MM.1S (cell line): ENCODE data around the gene NUDT21.

Source experiments
- EZH2phosphoT487 ChIP-seq: fragments of 300-600 bp; sonication (generic); IDR thresholded peaks from 2 replicates; pipeline ENCODE4 v1.6.1; 2018; ENCODE audit warnings: antibody characterized with exemption, low read length
- TF ChIP-seq, protein P1 (sequence below): fragments of 300-600 bp; sonication (generic); IDR thresholded peaks from 2 replicates; pipeline ENCODE4 v1.5.1; 2016; ENCODE audit warnings: antibody characterized with exemption, low read length, mixed read lengths

DNA sequence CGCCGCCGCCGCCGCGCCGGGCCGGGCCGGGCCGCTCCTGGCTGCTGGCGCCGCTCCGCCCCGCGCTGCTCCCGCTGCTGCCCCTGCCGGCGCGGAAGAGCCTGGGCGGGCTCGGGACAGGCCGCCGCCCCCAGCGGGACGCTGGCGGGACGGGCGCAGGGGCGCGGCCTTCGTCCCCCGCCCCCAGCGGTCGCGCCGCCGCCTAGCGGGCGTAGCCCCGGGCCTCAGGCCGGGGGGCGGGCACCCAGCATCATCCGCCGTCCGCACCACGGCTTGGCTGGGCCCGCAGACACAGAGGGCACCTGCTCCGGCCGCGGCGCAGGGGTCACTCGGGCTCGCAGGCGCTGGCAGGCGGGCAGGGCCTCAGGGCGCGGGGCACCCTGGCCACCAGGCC, 25.7 kb downstream of the NUDT21 start, which contains the start of gene AMFR:
- TF ChIP-seq, protein P1, sequence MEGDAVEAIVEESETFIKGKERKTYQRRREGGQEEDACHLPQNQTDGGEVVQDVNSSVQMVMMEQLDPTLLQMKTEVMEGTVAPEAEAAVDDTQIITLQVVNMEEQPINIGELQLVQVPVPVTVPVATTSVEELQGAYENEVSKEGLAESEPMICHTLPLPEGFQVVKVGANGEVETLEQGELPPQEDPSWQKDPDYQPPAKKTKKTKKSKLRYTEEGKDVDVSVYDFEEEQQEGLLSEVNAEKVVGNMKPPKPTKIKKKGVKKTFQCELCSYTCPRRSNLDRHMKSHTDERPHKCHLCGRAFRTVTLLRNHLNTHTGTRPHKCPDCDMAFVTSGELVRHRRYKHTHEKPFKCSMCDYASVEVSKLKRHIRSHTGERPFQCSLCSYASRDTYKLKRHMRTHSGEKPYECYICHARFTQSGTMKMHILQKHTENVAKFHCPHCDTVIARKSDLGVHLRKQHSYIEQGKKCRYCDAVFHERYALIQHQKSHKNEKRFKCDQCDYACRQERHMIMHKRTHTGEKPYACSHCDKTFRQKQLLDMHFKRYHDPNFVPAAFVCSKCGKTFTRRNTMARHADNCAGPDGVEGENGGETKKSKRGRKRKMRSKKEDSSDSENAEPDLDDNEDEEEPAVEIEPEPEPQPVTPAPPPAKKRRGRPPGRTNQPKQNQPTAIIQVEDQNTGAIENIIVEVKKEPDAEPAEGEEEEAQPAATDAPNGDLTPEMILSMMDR: no peak
- TF ChIP-seq EZH2phosphoT487: no peak
